Hepatocyte (in vitro differentiated cells): ENCODE measurements around the gene KRT71. TPM values are rescaled to one million over a fixed set of nuclear protein-coding genes. Genes with fewer than 3 reads are reported as not detected.

ENCODE experiments used
- DNase-seq: peaks from one replicate; pipeline ENCODE4 v3.0.0-alpha.2; 2016; ENCODE audit warnings: low spot score
- H2AFZ ChIP-seq: fragments of 200-600 bp; sonication (generic); 2 replicates; pipeline ENCODE4 v1.6.0; 2016; ENCODE audit warnings: antibody characterized with exemption, mild to moderate bottlenecking
- H3K27ac ChIP-seq: fragments of 200-600 bp; sonication (generic); 2 replicates; pipeline ENCODE4 v1.5.1; 2016; ENCODE audit warnings: mild to moderate bottlenecking
- H3K27me3 ChIP-seq: fragments of 200-600 bp; sonication (generic); 2 replicates; pipeline ENCODE4 v1.6.1; 2016
- H3K36me3 ChIP-seq: fragments of 200-600 bp; sonication (generic); replicated peaks from 2 replicates; pipeline ENCODE4 v1.5.1; 2016; ENCODE audit warnings: low read depth; ENCODE audit not compliant: insufficient read depth
- H3K4me1 ChIP-seq: fragments of 200-600 bp; sonication (generic); 2 replicates; pipeline ENCODE4 v1.5.1; 2016; ENCODE audit warnings: mild to moderate bottlenecking, moderate library complexity; ENCODE audit not compliant: insufficient read depth
- H3K4me2 ChIP-seq: fragments of 200-600 bp; sonication (generic); 2 replicates; pipeline ENCODE4 v1.6.0; 2016
- H3K4me3 ChIP-seq: fragments of 200-600 bp; sonication (generic); 2 replicates; pipeline ENCODE4 v1.5.1; 2016; ENCODE audit warnings: mild to moderate bottlenecking
- H3K79me2 ChIP-seq: fragments of 200-600 bp; sonication (generic); 2 replicates; pipeline ENCODE4 v1.6.0; 2017; ENCODE audit warnings: mild to moderate bottlenecking
- H3K9me2 ChIP-seq: fragments of 200-600 bp; sonication (generic); replicated peaks from 2 replicates; pipeline ENCODE4 v1.6.0; 2017; ENCODE audit warnings: mild to moderate bottlenecking; ENCODE audit not compliant: insufficient read depth
- H3K9me3 ChIP-seq: fragments of 200-600 bp; sonication (generic); 2 replicates; pipeline ENCODE4 v1.5.1; 2016; ENCODE audit warnings: low read depth, mild to moderate bottlenecking
- H4K20me1 ChIP-seq: fragments of 200-600 bp; sonication (generic); 2 replicates; pipeline ENCODE4 v1.6.0; 2016; ENCODE audit warnings: mild to moderate bottlenecking; ENCODE audit not compliant: insufficient read depth, poor library complexity, severe bottlenecking
- EZH2 ChIP-seq: fragments of 200-600 bp; sonication (generic); IDR thresholded peaks from 2 replicates; pipeline ENCODE4 v1.6.1; 2016; ENCODE audit warnings: antibody characterized with exemption, mild to moderate bottlenecking, borderline replicate concordance
- EZH2phosphoT487 ChIP-seq: fragments of 200-600 bp; sonication (generic); IDR thresholded peaks from one replicate; pipeline ENCODE4 v1.6.1; 2018; ENCODE audit warnings: antibody characterized with exemption, mild to moderate bottlenecking, low read depth, moderate library complexity; ENCODE audit not compliant: unreplicated experiment, severe bottlenecking
- WGBS: methylation state at CpG from one replicate; pipeline ENCODE4 v1.1.6; 2016; ENCODE audit warnings: low lambda C conversion rate; ENCODE audit errors: missing lambda C conversion rate; 5-methylcytosine and 5-hydroxymethylcytosine counted together
- polyA plus RNA-seq: library from polyadenylated mRNA; unstranded; fragments of >200 nt; fragmentation: Nextera tagmentation; extraction: Ambion mirVana; gene quantifications from 2 replicates; pipeline ENCODE4 v1.2.1, GENCODE V29; 2016
- total RNA-seq: library from RNA; depleted of rRNA; stranded (reverse); fragments of >200 nt; gene quantifications from 2 replicates; pipeline ENCODE4 v1.2.3, GENCODE V29; 2014
- TF ChIP-seq, protein P1 (sequence below): fragments of 200-600 bp; sonication (generic); IDR thresholded peaks from 2 replicates; pipeline ENCODE4 v1.5.1; 2016; ENCODE audit warnings: antibody characterized with exemption, mild to moderate bottlenecking; ENCODE audit not compliant: poor library complexity

Gene KRT71
- total and polyA plus RNA-seq, 2 experiments from 2014 or later, result not detected

DNA sequence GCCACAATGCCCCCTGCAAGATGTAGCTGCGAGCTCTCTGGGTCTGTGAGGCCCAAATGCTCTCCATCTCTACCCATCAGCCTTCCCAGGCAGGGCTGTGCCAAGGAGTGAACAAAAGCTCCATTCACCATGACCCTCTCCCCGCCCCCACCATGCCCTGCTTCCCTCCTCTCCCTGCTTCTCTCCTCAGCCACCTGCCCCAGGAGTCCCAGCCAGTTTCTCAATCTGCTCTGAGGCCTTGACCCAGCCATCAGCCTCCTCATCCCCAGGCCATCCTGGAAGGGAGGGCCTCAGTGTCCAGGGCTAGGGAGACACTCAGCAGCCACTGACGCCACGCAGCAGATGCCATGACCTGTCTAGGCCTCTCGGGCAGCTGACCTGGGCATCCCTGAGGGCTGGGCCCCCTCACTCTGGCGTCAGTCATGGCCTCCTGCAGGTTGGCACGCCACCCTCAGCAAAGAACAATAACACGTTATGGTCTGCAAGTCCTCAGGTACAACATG lies 24.3 kb downstream of the KRT71 start:
- Histone ChIP-seq H3K27me3 (no peaks in the 10 kb centered on the region), H3K4me3 (no peak overlapping the region), H4K20me1 (no peaks in the 10 kb centered on the region), H2AFZ (no peak overlapping the region), H3K4me1 (no peaks in the 10 kb centered on the region), H3K9me3 (no peaks in the 10 kb centered on the region), H3K9me2 (no peaks in the 10 kb centered on the region), H3K27ac (no peak overlapping the region), H3K4me2 (no peak overlapping the region), H3K36me3 (no peaks in the 10 kb centered on the region), H3K79me2 (no peaks in the 10 kb centered on the region)
- TF ChIP-seq EZH2phosphoT487, result no peak
- 94% methylated on average over 8 of the region's 8 CpGs for WGBS
- no peak for DNase-seq

DNA sequence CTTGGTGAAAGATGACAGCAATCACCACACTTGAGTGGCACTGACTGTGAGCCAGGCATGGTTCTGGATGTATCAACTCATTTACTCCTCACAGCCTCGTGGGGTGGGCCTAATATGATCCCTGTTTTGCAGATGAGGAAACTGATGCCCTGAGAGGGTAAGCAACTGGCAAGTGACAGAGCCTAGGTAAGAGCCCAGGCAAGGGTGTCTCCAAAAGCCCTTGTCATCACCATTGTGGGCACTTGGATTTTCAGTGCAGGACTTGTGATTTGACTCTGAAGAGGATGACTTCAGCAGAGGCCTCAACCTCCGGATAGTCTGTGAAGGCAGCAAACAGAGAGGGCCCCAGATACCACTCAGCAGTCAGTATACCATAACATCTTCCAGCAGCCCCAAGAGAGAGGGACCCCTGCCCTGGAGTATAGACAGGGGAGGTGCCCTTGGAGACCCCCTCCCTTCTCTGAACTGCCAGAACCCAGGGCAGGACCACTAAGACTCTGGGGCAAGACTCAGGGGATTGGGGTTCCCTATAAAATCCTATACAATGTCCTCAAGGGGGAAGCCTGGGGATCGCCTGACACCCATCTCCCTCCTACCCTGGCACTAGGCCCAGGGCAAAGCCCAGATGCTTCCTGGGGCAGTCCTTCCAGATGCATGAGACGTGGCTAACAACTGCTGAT lies 25.7 kb downstream of the KRT71 start:
- Histone ChIP-seq H3K4me1 (peaks cover 3% of the 10 kb centered on the region), H3K4me2 (no peak overlapping the region), H3K27me3 (no peaks in the 10 kb centered on the region), H4K20me1 (no peaks in the 10 kb centered on the region), H3K9me2 (no peaks in the 10 kb centered on the region), H3K79me2 (no peaks in the 10 kb centered on the region), H3K4me3 (no peak overlapping the region), H3K36me3 (no peaks in the 10 kb centered on the region), H2AFZ (no peak overlapping the region), H3K9me3 (no peaks in the 10 kb centered on the region), H3K27ac (no peak overlapping the region)
- TF ChIP-seq EZH2 (no peak), EZH2phosphoT487 (no peak)
- TF ChIP-seq, protein P1, sequence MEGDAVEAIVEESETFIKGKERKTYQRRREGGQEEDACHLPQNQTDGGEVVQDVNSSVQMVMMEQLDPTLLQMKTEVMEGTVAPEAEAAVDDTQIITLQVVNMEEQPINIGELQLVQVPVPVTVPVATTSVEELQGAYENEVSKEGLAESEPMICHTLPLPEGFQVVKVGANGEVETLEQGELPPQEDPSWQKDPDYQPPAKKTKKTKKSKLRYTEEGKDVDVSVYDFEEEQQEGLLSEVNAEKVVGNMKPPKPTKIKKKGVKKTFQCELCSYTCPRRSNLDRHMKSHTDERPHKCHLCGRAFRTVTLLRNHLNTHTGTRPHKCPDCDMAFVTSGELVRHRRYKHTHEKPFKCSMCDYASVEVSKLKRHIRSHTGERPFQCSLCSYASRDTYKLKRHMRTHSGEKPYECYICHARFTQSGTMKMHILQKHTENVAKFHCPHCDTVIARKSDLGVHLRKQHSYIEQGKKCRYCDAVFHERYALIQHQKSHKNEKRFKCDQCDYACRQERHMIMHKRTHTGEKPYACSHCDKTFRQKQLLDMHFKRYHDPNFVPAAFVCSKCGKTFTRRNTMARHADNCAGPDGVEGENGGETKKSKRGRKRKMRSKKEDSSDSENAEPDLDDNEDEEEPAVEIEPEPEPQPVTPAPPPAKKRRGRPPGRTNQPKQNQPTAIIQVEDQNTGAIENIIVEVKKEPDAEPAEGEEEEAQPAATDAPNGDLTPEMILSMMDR, result no peak
- no peak for DNase-seq
- WGBS, result 68% methylated on average over 4 of the region's 4 CpGs

DNA sequence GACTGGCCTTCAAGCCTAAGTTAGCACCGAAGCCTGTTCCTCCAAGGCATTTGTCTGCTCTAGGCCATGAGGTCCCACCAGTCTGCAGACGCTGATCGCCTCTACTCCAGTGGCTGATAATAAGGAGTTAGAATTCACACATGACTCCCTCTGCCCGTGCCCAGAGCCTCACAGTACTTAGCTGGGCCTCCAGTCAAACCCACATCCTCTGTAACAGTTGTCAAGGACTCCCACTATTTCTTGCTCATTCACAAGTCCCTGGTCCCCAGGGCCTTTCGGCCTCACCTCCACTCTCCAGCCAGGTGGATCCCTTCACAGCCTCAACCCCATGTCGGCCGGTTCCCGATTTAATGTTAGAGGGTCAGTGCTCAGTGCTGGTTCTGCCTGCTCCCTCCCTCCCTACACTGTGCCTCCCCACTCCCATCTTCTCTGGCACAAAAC lies 26.4 kb downstream of the KRT71 start:
- DNase-seq, result no peak
- Histone ChIP-seq H3K36me3 (no peaks in the 10 kb centered on the region), H3K27ac (no peak overlapping the region), H3K27me3 (no peaks in the 10 kb centered on the region), H4K20me1 (no peaks in the 10 kb centered on the region), H3K9me3 (no peaks in the 10 kb centered on the region), H3K79me2 (no peaks in the 10 kb centered on the region), H3K4me3 (no peak overlapping the region), H3K4me2 (no peak overlapping the region), H2AFZ (no peak overlapping the region), H3K4me1 (peaks cover 11% of the 10 kb centered on the region), H3K9me2 (no peaks in the 10 kb centered on the region)
- WGBS, result 75% methylated on average over 8 of the region's 8 CpGs
- TF ChIP-seq EZH2phosphoT487 (no peak), EZH2 (no peak)
- TF ChIP-seq, protein P1, result no peak

DNA sequence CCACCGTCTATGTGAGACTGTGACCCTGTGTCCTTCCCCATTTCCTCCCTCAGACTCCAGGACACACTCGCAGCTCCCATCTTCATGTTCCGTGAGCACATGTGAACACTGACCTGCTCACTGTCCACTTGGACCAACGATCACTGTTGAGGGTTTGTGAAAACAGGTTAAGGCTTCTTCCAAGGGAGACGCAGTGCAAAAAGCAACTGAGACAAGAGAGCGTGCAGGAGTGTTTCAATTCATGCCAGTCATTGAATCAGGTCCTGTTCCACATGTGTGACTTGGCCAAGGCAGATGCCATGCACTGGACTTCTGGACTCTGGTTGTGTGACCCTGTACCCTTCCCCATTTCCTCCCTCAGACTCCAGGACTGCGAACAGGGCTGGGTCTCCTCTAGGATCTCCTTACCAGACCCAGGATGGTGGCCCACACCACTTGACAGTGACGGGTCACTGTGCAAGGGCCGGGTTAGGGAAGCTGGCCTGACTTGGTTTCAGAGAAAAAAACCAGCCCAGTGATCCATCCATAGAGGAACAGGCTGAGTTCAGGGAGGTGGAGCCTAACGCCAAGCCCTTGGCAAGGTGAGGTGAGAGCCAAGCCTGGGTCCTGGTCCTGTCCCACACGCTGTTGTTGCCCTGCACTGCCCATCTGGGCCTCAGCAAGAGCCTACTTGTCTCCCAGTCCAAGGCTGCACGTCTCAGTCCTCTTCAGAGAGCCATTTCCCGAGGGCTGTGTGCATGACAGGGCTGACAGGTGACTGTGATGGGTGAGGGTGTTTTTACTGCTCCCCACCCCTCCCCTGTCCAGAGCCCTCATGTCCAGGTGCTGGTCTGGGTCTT lies 27.1 kb downstream of the KRT71 start:
- H3K27ac ChIP-seq, result no peak overlapping the region
- no peaks in the 10 kb centered on the region for H3K27me3 ChIP-seq
- no peaks in the 10 kb centered on the region for H4K20me1 ChIP-seq
- TF ChIP-seq, protein P1, result no peak
- no peak for TF ChIP-seq EZH2
- TF ChIP-seq EZH2phosphoT487, result no peak
- H3K79me2 ChIP-seq, result no peaks in the 10 kb centered on the region
- no peak overlapping the region for H2AFZ ChIP-seq
- H3K4me2 ChIP-seq, result no peak overlapping the region
- H3K9me3 ChIP-seq, result no peaks in the 10 kb centered on the region
- no peaks in the 10 kb centered on the region for H3K9me2 ChIP-seq
- no peak for DNase-seq
- H3K4me1 ChIP-seq, result peaks cover 14% of the 10 kb centered on the region
- WGBS, result 87% methylated on average over 13 of the region's 13 CpGs
- H3K36me3 ChIP-seq, result no peaks in the 10 kb centered on the region
- no peak overlapping the region for H3K4me3 ChIP-seq
